NK-92 (cell line): ENCODE results near the gene PRKCZ.

Source experiments
- DNase-seq: peaks from one replicate; lab custom pipeline; 2025; ENCODE audit not compliant: unreplicated experiment; lab: John Stamatoyannopoulos, UW

The PRKCZ gene

GRCh38 chr1:2226525-2227345 is 176.5 kb downstream of the PRKCZ start:
- no peak for DNase-seq

- DNase-seq: no peak
Measured at GRCh38 chr1:2227346-2228156, 177.3 kb downstream of the PRKCZ start.

- no peak for DNase-seq
Measured at GRCh38 chr1:2228157-2228594, 178.0 kb downstream of the PRKCZ start, which contains the start of gene SKI. SKI (plus strand) TSS chr1:2228319; CDS start chr1:2228767, 448 bp downstream.

- no peak for DNase-seq
Measured at GRCh38 chr1:2228694-2229036, 178.5 kb downstream of the PRKCZ start.

GRCh38 chr1:2229037-2229864 is 179.0 kb downstream of the PRKCZ start:
- no peak for DNase-seq

- DNase-seq: no peak
Measured at GRCh38 chr1:2229911-2230731, 179.9 kb downstream of the PRKCZ start.

- no peak for DNase-seq
Measured at GRCh38 chr1:2230781-2231531, 180.7 kb downstream of the PRKCZ start.

GRCh38 chr1:2231532-2232254 is 181.5 kb downstream of the PRKCZ start:
- DNase-seq: no peak

- no peak for DNase-seq
Measured at GRCh38 chr1:2232255-2232915, 182.2 kb downstream of the PRKCZ start.

- no peak for DNase-seq
Measured at GRCh38 chr1:2232916-2233438, 182.8 kb downstream of the PRKCZ start.

- DNase-seq: no peak
Measured at GRCh38 chr1:2233468-2233867, 183.3 kb downstream of the PRKCZ start.

- DNase-seq: no peak
Measured at GRCh38 chr1:2233997-2234761, 184.0 kb downstream of the PRKCZ start.

GRCh38 chr1:2234762-2235113 is 184.5 kb downstream of the PRKCZ start:
- DNase-seq: no peak
